ENCODE results near the gene SETD1A.

The SETD1A gene

DNA sequence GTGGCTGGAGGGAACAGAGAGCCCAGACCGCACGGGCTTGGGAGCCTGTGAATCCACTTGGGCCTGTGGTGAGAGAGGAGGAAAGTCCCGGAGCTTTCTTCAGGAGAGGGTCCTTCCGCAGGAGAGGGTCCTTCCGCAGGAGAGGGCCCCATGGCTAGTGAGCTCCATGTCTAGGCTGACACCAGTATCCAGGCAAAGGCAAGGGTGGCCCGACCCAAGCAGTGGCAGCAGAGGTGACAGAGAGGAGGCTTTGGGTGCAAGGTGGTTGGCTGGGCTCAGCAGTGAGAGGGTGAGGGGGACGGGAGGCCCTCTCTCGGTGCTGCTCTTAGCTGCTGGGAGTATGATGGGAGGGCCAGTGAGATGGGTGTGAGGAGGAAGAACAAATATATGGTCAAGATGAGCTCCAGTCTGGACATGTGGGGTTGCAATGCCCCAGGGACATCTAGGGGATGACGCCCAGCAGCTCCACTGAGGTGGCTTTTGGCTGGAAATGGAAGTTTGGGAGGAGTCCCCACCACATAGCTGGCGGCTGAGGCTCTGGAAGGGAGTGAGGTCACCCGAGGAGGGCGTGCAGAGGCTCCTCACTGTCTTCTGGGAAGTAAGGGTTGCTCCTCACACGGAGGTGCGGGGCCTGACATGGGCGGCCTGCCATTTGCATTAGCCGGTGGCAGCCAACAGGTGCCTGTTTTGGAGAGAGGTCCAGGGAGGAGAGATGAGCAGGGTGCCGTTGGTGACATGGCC, 25.2 kb downstream of the SETD1A start:
- no peak for DNase-seq (ENCODE audit: low read depth, low spot score)

DNA sequence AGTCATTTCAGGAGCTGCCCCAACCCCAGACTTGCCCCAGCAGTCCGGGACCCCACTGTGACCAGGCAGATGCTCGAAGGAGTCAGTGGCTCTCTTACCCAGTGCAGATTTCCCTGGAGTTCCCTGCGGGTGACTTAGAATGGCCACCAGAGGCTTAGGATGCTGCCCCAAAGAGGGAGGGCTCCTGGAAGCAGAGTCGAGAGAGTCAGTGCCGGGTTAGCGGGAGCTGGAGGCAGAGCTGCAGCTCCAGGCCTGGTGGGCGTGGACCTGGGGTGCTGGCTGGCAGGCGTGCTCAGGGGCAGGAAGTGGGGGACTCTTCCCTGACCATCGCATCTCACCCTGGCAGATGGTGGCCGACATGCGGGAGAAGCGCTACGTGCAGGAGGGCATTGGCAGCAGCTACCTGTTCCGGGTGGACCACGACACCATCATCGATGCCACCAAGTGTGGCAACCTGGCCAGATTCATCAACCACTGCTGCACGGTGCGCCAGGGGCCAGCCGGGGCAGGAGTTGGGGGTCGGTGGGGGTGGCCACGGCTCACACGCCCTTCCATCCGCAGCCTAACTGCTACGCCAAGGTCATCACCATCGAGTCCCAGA, 25.8 kb downstream of the SETD1A start:
- no peak for DNase-seq (ENCODE audit: low read depth, low spot score)

GRCh38 chr16:30983898-30984610, 26.5 kb downstream of the SETD1A start:
- DNase-seq (ENCODE audit: low read depth, low spot score): no peak

- peak; percentile 53 for DNase-seq (ENCODE audit: low read depth, low spot score)
Measured at GRCh38 chr16:30984669-30985400, 27.3 kb downstream of the SETD1A start, which contains the start of gene HSD3B7. HSD3B7 (plus strand) TSS chr16:30985207; CDS start chr16:30985659, 452 bp downstream.

- DNase-seq (ENCODE audit: low read depth, low spot score): no peak
Measured at GRCh38 chr16:30985401-30986128, 28.0 kb downstream of the SETD1A start.

GRCh38 chr16:30986129-30986991, 28.8 kb downstream of the SETD1A start:
- no peak for DNase-seq (ENCODE audit: low read depth, low spot score)

GRCh38 chr16:30987581-30988190, 30.1 kb downstream of the SETD1A start:
- DNase-seq (ENCODE audit: low read depth, low spot score): no peak

DNA sequence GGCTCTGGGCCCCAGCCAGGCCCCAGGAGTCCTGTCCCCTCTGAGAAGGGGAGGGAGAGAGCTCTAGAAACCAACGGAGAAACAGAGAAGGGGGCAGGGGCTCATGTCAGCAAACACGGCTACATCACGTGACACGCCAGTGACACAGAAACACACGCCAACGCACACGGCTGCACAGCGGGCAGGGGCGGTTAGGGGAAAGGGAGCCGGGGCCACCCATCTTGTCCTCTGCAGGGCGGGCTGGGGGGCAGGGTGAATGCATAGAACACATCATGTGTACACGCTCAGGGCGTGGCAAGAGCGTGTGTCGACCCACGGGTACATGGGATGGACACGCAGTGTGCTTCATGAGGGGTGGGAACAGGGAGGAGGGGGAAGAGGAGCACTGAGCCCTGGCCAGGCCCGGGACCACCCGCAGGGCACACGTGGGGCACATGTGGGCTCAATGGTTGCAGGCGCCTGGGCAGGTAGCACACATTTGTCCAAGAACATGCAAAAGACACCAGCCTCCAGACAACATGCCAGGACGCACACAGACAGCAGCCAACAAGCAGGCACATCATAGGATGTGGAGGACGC, 32.0 kb downstream of the SETD1A start:
- DNase-seq (ENCODE audit: low read depth, low spot score): no peak

DNA sequence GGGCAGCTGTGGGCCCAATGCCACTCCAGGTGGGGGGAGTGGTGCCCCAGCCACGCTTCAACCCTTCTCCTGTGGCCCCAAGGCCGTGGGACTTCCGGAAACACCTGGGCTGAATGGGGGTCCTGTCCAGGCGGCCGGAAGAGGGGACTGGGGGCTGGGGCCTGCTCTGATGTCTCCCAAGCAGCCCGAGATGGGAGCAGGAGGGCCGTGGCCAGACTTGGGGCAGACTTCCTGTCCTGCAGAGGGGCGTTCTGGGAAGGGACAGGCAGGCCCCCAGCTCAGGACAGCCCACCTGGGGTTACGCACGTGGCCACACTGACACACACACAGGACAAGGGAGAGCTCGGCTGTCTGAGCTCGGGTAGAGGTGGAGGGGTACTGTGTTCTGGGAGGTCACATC, 32.6 kb downstream of the SETD1A start:
- no peak for DNase-seq (ENCODE audit: low read depth, low spot score)

- DNase-seq (ENCODE audit: low read depth, low spot score): no peak
Measured at GRCh38 chr16:30991052-30991451, 33.5 kb downstream of the SETD1A start.

- DNase-seq (ENCODE audit: low read depth, low spot score): no peak
Measured at GRCh38 chr16:30992276-30992780, 34.8 kb downstream of the SETD1A start.

DNA sequence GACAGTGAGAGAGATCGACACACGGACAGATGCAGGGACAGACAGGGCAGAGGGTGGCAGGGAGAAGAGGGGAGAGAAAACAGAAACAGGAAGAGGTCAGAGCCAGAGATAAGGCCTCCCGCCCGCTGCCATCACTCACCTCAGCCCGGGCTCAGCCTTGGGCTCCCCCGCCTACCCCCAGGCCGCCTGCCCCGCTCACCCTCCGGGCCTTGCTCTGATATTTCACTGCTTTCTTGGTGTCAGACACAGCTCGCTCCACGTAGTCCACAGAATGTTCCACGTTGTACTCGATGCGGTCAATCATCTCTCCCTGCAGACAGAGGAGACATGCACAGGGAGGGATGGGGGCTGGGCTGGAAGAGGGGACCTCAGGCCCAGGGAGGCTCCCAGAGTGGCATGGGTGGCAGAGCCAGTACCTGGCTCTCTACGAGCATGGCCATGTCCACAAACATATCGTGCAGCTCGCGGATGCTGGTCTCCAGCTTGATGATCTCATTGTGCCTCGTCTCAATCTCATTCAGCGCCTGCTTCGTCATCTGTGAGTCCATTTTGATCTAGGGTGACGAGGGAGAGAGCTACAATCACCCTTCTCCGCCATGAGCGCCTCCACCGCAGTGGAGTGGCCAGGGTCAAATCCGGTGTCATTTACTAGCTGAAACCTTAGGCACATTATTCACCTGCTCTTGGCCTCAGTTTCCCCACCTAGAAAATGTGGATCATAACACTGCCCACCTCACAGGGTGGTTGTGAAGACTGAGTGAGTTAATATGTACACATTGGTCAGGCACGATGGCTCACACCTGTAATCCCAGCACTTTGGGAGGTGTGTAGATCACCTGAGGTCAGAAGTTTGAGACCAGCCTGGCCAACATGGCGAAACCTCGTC, 35.6 kb downstream of the SETD1A start:
- DNase-seq (ENCODE audit: low read depth, low spot score): no peak

DNA sequence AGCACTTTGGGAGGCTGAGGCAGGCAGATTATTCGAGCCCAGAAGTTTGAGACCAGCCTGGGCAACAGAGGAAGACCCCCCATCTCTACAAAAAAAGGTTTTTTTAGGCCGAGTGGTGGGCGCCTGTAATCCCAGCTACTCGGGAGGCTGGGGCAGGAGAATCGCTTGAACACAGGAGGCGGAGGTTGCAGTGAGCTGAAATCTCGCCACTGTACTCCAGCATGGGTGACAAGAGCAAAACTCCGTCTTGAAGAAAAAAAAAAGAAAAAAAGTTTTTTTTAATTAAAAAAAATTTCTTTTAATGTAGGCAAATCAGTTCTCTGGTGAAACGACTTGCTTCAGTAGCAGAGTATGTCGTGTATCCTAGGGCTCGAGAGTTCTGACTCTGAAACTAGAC, 38.4 kb downstream of the SETD1A start:
- DNase-seq (ENCODE audit: low read depth, low spot score): no peak

- DNase-seq (ENCODE audit: low read depth, low spot score): no peak
Measured at GRCh38 chr16:30996324-30996984, 38.9 kb downstream of the SETD1A start.

DNA sequence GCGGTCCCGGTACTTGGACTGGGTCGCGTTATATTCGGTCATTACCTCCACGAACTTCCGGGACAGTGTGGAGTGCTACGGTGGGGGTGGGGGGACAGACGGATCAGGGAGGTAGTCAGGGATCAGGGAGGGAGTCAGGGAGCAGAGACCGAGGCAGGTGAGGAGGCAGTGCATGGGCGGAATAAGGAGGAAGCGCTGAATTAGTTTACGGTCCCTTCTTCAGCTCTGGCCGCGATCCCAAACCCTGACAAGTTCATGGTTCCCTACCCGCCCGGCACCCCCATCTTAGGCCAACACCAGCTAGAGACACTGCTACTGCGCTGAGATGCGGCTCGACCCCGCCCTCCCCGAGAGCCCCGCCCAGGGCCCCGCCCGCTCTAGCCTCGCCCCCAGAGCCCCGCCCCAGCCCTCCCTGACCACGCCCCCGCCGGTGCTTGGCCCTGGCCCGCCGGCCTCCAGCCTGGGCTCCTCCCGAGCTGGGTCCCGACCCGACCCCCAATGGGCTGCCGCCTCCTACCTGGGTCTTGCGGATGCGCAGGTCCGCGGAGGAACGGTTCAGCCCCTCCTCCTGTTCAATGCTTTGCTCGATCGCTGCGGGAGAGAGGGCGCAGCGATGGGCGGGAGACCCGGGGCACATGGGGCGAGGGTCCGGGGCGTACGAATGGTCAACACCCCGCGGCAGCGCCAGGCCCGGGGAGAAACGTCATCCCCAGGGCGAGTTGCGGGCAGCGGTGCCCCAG, 39.6 kb downstream of the SETD1A start:
- no peak for DNase-seq (ENCODE audit: low read depth, low spot score)

- DNase-seq (ENCODE audit: low read depth, low spot score): no peak
Measured at GRCh38 chr16:30997725-30998711, 40.5 kb downstream of the SETD1A start.
